SK-N-SH treated with all-trans-retinoic acid at 6 μM for 48 hours (cell line): ENCODE results near the gene USP40.

Experiments used
- ATAC-seq: fragments of 200-7000 bp; cut with Tn5 transposase; 3 replicates; pipeline ENCODE4 v1.9.1; 2020; ENCODE audit warnings: mild to moderate bottlenecking, moderate library complexity
- ARNTL ChIP-seq: fragments of 450-650 bp; formaldehyde crosslinking; IDR thresholded peaks from 2 replicates; pipeline ENCODE4 v1.5.0; 2020; ENCODE audit warnings: low read depth, mild to moderate bottlenecking, moderate library complexity, borderline replicate concordance
- BACH2 ChIP-seq: fragments of 250-450 bp; sonication (Bioruptor Pico); IDR thresholded peaks from 2 replicates; pipeline ENCODE4 v1.9.0; 2021; ENCODE audit warnings: mild to moderate bottlenecking, borderline replicate concordance
- CSDC2 ChIP-seq: fragments of 250-450 bp; sonication (Bioruptor Pico); IDR thresholded peaks from 2 replicates; pipeline ENCODE4 v1.5.0; 2020; ENCODE audit warnings: mild to moderate bottlenecking, moderate library complexity
- CSRNP3 ChIP-seq: fragments of 250-450 bp; sonication (Bioruptor Pico); IDR thresholded peaks from 2 replicates; pipeline ENCODE4 v1.5.1; 2021; ENCODE audit warnings: mild to moderate bottlenecking, moderate library complexity
- ESRRG ChIP-seq: fragments of 250-450 bp; sonication (Bioruptor Pico); IDR thresholded peaks from 2 replicates; pipeline ENCODE4 v1.6.1; 2021; ENCODE audit warnings: mild to moderate bottlenecking
- GLIS3 ChIP-seq: fragments of 250-450 bp; sonication (Bioruptor Pico); IDR thresholded peaks from 2 replicates; pipeline ENCODE4 v1.5.0; 2020; ENCODE audit warnings: mild to moderate bottlenecking, moderate library complexity
- ISL1 ChIP-seq: fragments of 250-450 bp; sonication (Bioruptor Pico); IDR thresholded peaks from 2 replicates; pipeline ENCODE4 v2.1.2; 2022; ENCODE audit warnings: mild to moderate bottlenecking, moderate library complexity
- OSR1 ChIP-seq: fragments of 250-450 bp; sonication (Bioruptor Pico); IDR thresholded peaks from 2 replicates; pipeline ENCODE4 v1.8.0; 2022; ENCODE audit warnings: moderate library complexity, mild to moderate bottlenecking, inconsistent platforms
- PATZ1 ChIP-seq: fragments of 250-450 bp; sonication (Bioruptor Pico); IDR thresholded peaks from 2 replicates; pipeline ENCODE4 v1.8.0; 2020; ENCODE audit warnings: mild to moderate bottlenecking, moderate library complexity, borderline replicate concordance
- POU6F1 ChIP-seq: fragments of 250-450 bp; sonication (Bioruptor Pico); IDR thresholded peaks from 2 replicates; pipeline ENCODE4 v1.8.0; 2021; ENCODE audit warnings: low read depth, mild to moderate bottlenecking, moderate library complexity, borderline replicate concordance
- PPARA ChIP-seq: fragments of 250-450 bp; sonication (Bioruptor Pico); IDR thresholded peaks from 2 replicates; pipeline ENCODE4 v1.5.0; 2020; ENCODE audit warnings: mild to moderate bottlenecking, borderline replicate concordance
- RARB ChIP-seq: fragments of 250-450 bp; sonication (Bioruptor Pico); IDR thresholded peaks from 2 replicates; pipeline ENCODE4 v1.8.0; 2021; ENCODE audit warnings: mild to moderate bottlenecking, moderate library complexity
- SNAI2 ChIP-seq: fragments of 250-450 bp; sonication (Bioruptor Pico); IDR thresholded peaks from 2 replicates; pipeline ENCODE4 v1.5.0; 2020; ENCODE audit warnings: mild to moderate bottlenecking, moderate library complexity
- TCF4 ChIP-seq: fragments of 250-450 bp; sonication (Bioruptor Pico); IDR thresholded peaks from 2 replicates; pipeline ENCODE4 v1.8.0; 2021; ENCODE audit warnings: mild to moderate bottlenecking, moderate library complexity, borderline replicate concordance
- TOX ChIP-seq: fragments of 250-450 bp; sonication (Bioruptor Pico); IDR thresholded peaks from 2 replicates; pipeline ENCODE4 v1.8.0; 2021; ENCODE audit warnings: mild to moderate bottlenecking, moderate library complexity, borderline replicate concordance
- TSHZ2 ChIP-seq: fragments of 250-450 bp; sonication (Bioruptor Pico); IDR thresholded peaks from 2 replicates; pipeline ENCODE4 v1.5.0; 2020; ENCODE audit warnings: mild to moderate bottlenecking, moderate library complexity
- ZFP30 ChIP-seq: fragments of 450-650 bp; formaldehyde crosslinking; IDR thresholded peaks from 2 replicates; pipeline ENCODE4 v1.5.0; 2022; ENCODE audit warnings: mild to moderate bottlenecking, moderate library complexity
- ZNF565 ChIP-seq: fragments of 450-650 bp; formaldehyde crosslinking; conservative IDR thresholded peaks from 2 replicates; pipeline ENCODE4 v1.5.0; 2020; ENCODE audit warnings: low read depth, mild to moderate bottlenecking, moderate library complexity
- ZNF8 ChIP-seq: fragments of 450-650 bp; formaldehyde crosslinking; IDR thresholded peaks from 2 replicates; pipeline ENCODE4 v1.5.0; 2020; ENCODE audit warnings: mild to moderate bottlenecking, moderate library complexity
- TF ChIP-seq, protein P1 (sequence below): fragments of 250-450 bp; sonication (Bioruptor Pico); IDR thresholded peaks from 2 replicates; pipeline ENCODE4 v1.5.1; 2020; ENCODE audit warnings: low read depth, mild to moderate bottlenecking, moderate library complexity

Gene USP40

GRCh38 chr2:233448575-233448974 is 118.0 kb downstream of the USP40 start:
- ATAC-seq = no peak
- TF ChIP-seq GLIS3 (CRISPR knock-in tag) (no peak), ISL1 (CRISPR knock-in tag) (no peak), PATZ1 (CRISPR knock-in tag) (no peak)

GRCh38 chr2:233448220-233448559 is 118.4 kb downstream of the USP40 start:
- ATAC-seq = no peak
- no peak for TF ChIP-seq GLIS3 (CRISPR knock-in tag)
- TF ChIP-seq BACH2 (CRISPR knock-in tag) = no peak
- no peak for TF ChIP-seq RARB (CRISPR knock-in tag)
- TF ChIP-seq POU6F1 = no peak
- TF ChIP-seq PATZ1 (CRISPR knock-in tag) = no peak
- no peak for TF ChIP-seq CSRNP3 (CRISPR knock-in tag)
- TF ChIP-seq ISL1 (CRISPR knock-in tag) = no peak
- no peak for TF ChIP-seq PPARA (CRISPR knock-in tag)
- TF ChIP-seq TOX = no peak
- TF ChIP-seq, protein P1, sequence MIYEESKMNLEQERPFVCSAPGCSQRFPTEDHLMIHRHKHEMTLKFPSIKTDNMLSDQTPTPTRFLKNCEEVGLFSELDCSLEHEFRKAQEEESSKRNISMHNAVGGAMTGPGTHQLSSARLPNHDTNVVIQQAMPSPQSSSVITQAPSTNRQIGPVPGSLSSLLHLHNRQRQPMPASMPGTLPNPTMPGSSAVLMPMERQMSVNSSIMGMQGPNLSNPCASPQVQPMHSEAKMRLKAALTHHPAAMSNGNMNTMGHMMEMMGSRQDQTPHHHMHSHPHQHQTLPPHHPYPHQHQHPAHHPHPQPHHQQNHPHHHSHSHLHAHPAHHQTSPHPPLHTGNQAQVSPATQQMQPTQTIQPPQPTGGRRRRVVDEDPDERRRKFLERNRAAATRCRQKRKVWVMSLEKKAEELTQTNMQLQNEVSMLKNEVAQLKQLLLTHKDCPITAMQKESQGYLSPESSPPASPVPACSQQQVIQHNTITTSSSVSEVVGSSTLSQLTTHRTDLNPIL (CRISPR knock-in tag) = no peak
- no peak for TF ChIP-seq ESRRG (CRISPR knock-in tag)
- no peak for TF ChIP-seq SNAI2 (CRISPR knock-in tag)
- TF ChIP-seq ZNF8 (CRISPR knock-in tag) = no peak
- TF ChIP-seq OSR1 (CRISPR knock-in tag) = no peak
- TF ChIP-seq TSHZ2 (CRISPR knock-in tag) = no peak
- TF ChIP-seq ARNTL = no peak
- no peak for TF ChIP-seq ZFP30 (CRISPR knock-in tag)
- TF ChIP-seq, all 23 proteins: peak for 0

DNA sequence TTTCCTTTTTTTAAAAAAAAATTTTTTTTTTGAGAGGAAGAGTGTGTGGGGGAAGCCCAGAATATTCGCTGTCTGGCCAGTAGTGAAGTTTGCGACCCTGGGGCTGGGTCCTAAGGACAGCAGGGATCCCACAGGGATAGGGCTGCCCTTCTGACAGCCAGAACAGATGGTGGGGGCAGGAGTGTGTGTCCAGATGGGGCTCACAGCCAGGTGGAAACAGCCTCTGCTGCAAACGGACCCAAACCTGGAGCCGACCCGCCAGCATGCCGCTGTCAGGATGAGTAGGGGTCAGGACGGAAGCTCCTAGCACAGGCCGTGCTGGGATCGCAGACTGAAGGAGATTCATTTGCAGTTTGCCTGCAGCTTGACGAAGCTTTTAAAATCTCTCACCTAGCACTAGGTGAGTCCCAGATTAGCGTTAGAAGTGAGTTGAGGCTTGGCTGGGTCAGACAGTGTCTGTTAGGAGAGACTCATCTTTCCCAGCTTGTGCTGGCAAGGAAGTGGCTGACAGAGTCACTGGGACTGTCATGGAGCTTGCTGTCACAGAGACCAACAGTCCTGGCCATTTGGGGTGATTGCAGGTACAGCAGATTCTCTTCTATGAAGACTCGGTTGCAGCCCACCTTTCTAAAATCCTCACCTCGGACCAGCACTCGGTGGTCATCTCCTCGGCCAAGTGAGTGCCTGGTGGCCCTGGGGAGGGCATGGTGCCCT is 118.9 kb downstream of the USP40 start:
- no peak for ATAC-seq
- TF ChIP-seq ZFP30 (CRISPR knock-in tag) (no peak), BACH2 (CRISPR knock-in tag) (no peak), CSDC2 (CRISPR knock-in tag) (no peak), ISL1 (CRISPR knock-in tag) (no peak), SNAI2 (CRISPR knock-in tag) (no peak), ZNF565 (no peak), RARB (CRISPR knock-in tag) (no peak), PATZ1 (CRISPR knock-in tag) (no peak), TCF4 (no peak), CSRNP3 (CRISPR knock-in tag) (no peak), OSR1 (CRISPR knock-in tag) (no peak), PPARA (CRISPR knock-in tag) (no peak)
- TF ChIP-seq, protein P1 (CRISPR knock-in tag) = no peak
